Mammary epithelial cell (primary cell): ENCODE measurements around the gene NCOA7.

Source experiments
- CTCF ChIP-seq, 2 donors: IDR thresholded peaks in 1 of 2; conservative IDR thresholded peaks in 1 of 2; 2 replicates each; pipeline ENCODE4 v1.5.1; 2011 to 2012; ENCODE audit warnings: inconsistent platforms in 2 of 2, low read length in 2 of 2, mild to moderate bottlenecking in 2 of 2, control low read depth in 1 of 2, low read depth in 1 of 2; ENCODE audit not compliant: insufficient read depth in 1 of 2; ENCODE audit errors: extremely low read depth in 1 of 2
- EZH2 ChIP-seq: IDR thresholded peaks from 2 replicates; pipeline ENCODE4 v1.6.1; 2012; ENCODE audit warnings: low read length, inconsistent platforms, borderline replicate concordance

GRCh38 chr6:125795301-125795700, 4.5 kb downstream of the NCOA7 start:
- TF ChIP-seq CTCF (conservative IDR thresholded peaks at IDR 0.05 in 1 of 2, IDR thresholded peaks at IDR 0.05 in 1 of 2; ENCODE audit: extremely low read depth in 1 of 2, insufficient read depth in 1 of 2, low read depth in 1 of 2, low read length in 2 of 2) = no peak
- TF ChIP-seq EZH2 = no peak
